ENCODE results near the gene CCDC192.

CCDC192 gene

GRCh38 chr5:127925916-127926315, 222.7 kb downstream of the CCDC192 start:
- no peaks in the 10 kb centered on the region for H3K9me2 ChIP-seq (replicated peaks; ENCODE audit: insufficient read depth, low read length)
- no peak overlapping the region for H2AFZ ChIP-seq (ENCODE audit: low read depth, low read length, severe bottlenecking)
- no peaks in the 10 kb centered on the region for H3K79me2 ChIP-seq (ENCODE audit: insufficient read depth, low read length)
- no peaks in the 10 kb centered on the region for H3K9me3 ChIP-seq (ENCODE audit: insufficient read depth, low read length)
- no peaks in the 10 kb centered on the region for H3K27me3 ChIP-seq (ENCODE audit: low read length)
- no peak overlapping the region for H3K4me3 ChIP-seq (ENCODE audit: insufficient read depth, low read length, poor library complexity, severe bottlenecking)
- H3K36me3 ChIP-seq (ENCODE audit: low read length) = no peaks in the 10 kb centered on the region
- no peak for TF ChIP-seq CTCF (IDR thresholded peaks at IDR 0.05; ENCODE audit: insufficient read depth, low read length, poor library complexity, severe bottlenecking)
- TF ChIP-seq EZH2phosphoT487 (conservative IDR thresholded peaks at IDR 0.05; ENCODE audit: low read length) = no peak
- H3K4me2 ChIP-seq (ENCODE audit: low read depth, low read length, poor library complexity, severe bottlenecking) = no peak overlapping the region
- H3K27ac ChIP-seq (ENCODE audit: low read depth, low read length) = no peak overlapping the region
- no peak overlapping the region for H3K9ac ChIP-seq (ENCODE audit: low read length)
- H4K20me1 ChIP-seq (ENCODE audit: low read depth, low read length) = no peaks in the 10 kb centered on the region
- no peaks in the 10 kb centered on the region for H3F3A ChIP-seq (ENCODE audit: insufficient read depth)

GRCh38 chr5:127926974-127927373, 223.8 kb downstream of the CCDC192 start:
- no peak overlapping the region for H3K27ac ChIP-seq (ENCODE audit: low read depth, low read length)
- H3K9me3 ChIP-seq (ENCODE audit: insufficient read depth, low read length) = no peaks in the 10 kb centered on the region
- no peaks in the 10 kb centered on the region for H3F3A ChIP-seq (ENCODE audit: insufficient read depth)
- no peak overlapping the region for H3K9ac ChIP-seq (ENCODE audit: low read length)
- H3K36me3 ChIP-seq (ENCODE audit: low read length) = no peaks in the 10 kb centered on the region
- no peaks in the 10 kb centered on the region for H3K9me2 ChIP-seq (replicated peaks; ENCODE audit: insufficient read depth, low read length)
- no peak overlapping the region for H3K4me3 ChIP-seq (ENCODE audit: insufficient read depth, low read length, poor library complexity, severe bottlenecking)
- no peaks in the 10 kb centered on the region for H3K27me3 ChIP-seq (ENCODE audit: low read length)
- H3K4me2 ChIP-seq (ENCODE audit: low read depth, low read length, poor library complexity, severe bottlenecking) = no peak overlapping the region
- H3K79me2 ChIP-seq (ENCODE audit: insufficient read depth, low read length) = no peaks in the 10 kb centered on the region
- H4K20me1 ChIP-seq (ENCODE audit: low read depth, low read length) = no peaks in the 10 kb centered on the region
- TF ChIP-seq CTCF (IDR thresholded peaks at IDR 0.05; ENCODE audit: insufficient read depth, low read length, poor library complexity, severe bottlenecking) (no peak), EZH2phosphoT487 (conservative IDR thresholded peaks at IDR 0.05; ENCODE audit: low read length) (no peak)
- H2AFZ ChIP-seq (ENCODE audit: low read depth, low read length, severe bottlenecking) = no peak overlapping the region

DNA sequence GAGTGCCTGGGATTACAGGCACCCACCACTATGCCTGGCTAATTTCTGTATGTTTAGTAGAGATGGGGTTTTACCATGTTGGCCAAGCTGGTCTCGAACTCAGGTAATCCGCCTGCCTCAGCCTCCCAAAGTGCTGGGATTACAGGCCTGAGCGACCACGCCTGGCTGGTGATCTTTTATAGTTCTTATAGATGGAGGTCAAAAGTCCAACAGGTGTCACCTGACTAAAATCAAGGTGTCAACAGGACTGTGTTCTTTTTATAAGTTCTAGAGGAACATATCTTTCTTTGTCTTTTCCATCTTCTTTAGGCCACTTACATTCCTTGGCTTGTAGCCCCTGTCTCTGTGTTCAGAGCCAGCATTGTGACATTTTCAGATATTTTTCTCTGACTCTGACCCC, 224.9 kb downstream of the CCDC192 start:
- no peak overlapping the region for H3K4me3 ChIP-seq (ENCODE audit: insufficient read depth, low read length, poor library complexity, severe bottlenecking)
- H3K4me2 ChIP-seq (ENCODE audit: low read depth, low read length, poor library complexity, severe bottlenecking) = no peak overlapping the region
- no peaks in the 10 kb centered on the region for H4K20me1 ChIP-seq (ENCODE audit: low read depth, low read length)
- no peak overlapping the region for H2AFZ ChIP-seq (ENCODE audit: low read depth, low read length, severe bottlenecking)
- no peaks in the 10 kb centered on the region for H3K27me3 ChIP-seq (ENCODE audit: low read length)
- H3K9me3 ChIP-seq (ENCODE audit: insufficient read depth, low read length) = no peaks in the 10 kb centered on the region
- H3K79me2 ChIP-seq (ENCODE audit: insufficient read depth, low read length) = no peaks in the 10 kb centered on the region
- no peak overlapping the region for H3K27ac ChIP-seq (ENCODE audit: low read depth, low read length)
- TF ChIP-seq EZH2phosphoT487 (conservative IDR thresholded peaks at IDR 0.05; ENCODE audit: low read length) = no peak
- no peak for TF ChIP-seq CTCF (IDR thresholded peaks at IDR 0.05; ENCODE audit: insufficient read depth, low read length, poor library complexity, severe bottlenecking)
- H3F3A ChIP-seq (ENCODE audit: insufficient read depth) = no peaks in the 10 kb centered on the region
- no peaks in the 10 kb centered on the region for H3K36me3 ChIP-seq (ENCODE audit: low read length)
- H3K9ac ChIP-seq (ENCODE audit: low read length) = no peak overlapping the region
- H3K9me2 ChIP-seq (replicated peaks; ENCODE audit: insufficient read depth, low read length) = no peaks in the 10 kb centered on the region

Measured in SU-DHL-6 (cell line).